Measurements from ENCODE around the gene LEFTY1. TPM values are rescaled to one million over a fixed set of nuclear protein-coding genes. Genes with fewer than 3 reads are reported as not detected.

Gene LEFTY1
- total RNA-seq, 1 donor from 2014 or later: not detected

- no peak for DNase-seq (ENCODE audit: low read depth, low spot score)
Observed at GRCh38 chr1:225915538-225915991, 26.6 kb upstream of the LEFTY1 start.

- no peak for DNase-seq (ENCODE audit: low read depth, low spot score)
Observed at GRCh38 chr1:225914947-225915346, 26.0 kb upstream of the LEFTY1 start.

DNA sequence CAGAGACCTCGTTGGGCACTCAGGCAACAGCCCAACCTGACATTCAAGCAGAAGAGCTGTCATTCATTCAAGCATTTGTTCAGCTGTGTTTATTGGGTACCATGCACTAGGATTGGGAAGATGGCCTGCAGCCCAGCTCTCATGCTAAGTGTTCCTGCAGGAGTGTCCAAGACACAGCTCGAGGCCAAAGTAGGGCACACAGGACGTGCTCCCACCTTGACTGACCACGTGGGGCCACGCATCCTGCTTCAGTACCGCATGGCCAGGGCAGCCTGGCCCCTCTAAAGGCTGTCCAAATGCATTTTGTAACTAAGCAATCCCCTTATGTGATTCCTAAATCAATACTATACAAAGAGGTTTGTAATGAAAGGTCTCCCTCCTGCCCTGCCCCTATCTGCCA is 25.4 kb upstream of the LEFTY1 start:
- DNase-seq (ENCODE audit: low read depth, low spot score): no peak

- DNase-seq (ENCODE audit: low read depth, low spot score): no peak
Observed at GRCh38 chr1:225911191-225912130, 22.5 kb upstream of the LEFTY1 start.

DNA sequence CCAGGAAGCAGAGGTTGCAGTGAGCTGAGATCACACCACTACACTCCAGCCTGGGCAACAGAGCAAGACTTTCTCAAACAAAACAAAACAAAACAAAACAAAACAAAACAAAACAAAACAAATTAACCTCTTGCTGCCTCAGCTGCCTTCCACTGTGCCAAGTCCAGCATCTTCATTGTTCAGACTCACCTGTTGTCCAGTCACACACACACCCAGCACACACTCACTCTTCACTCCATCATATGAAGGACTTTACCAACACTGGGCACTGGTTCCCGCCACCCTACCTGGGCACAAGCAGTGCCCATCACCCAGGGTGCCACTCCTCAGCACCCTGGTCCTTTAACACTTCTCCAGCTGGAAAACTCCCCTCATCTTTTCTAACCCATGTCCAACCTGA is 20.5 kb upstream of the LEFTY1 start:
- no peak for DNase-seq (ENCODE audit: low read depth, low spot score)

- DNase-seq (ENCODE audit: low read depth, low spot score): no peak
Observed at GRCh38 chr1:225908773-225909172, 19.8 kb upstream of the LEFTY1 start.

DNA sequence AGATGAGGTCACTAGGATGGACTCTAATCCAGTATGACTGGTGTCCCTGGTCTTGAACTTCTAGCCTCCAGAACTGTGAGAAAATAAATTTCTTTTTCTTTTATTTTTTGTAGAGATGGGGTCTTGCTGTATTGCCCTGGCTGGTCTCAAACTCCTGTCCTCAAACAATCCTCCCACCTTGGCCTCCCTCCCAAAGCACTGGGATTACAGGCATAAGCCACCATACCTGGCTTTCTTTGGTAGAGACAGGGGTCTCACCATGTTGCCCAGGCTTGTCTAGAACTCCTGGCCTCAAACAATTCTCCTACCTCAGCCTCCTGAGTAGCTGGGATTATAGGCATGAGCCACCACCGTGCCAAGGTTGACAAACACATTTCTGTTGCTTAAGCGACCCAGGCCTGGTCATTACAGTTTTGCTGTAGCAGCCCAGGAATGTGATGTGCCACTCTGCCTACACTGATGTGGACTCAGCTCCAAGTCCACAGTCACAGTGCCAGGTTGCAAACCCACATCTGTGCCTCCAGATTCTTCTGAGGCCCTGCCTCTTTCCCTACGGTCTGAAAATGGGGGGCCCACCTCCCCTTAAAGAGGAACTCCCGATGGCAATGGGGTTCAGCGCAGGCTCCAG is 19.2 kb upstream of the LEFTY1 start:
- no peak for DNase-seq (ENCODE audit: low read depth, low spot score)

- DNase-seq (ENCODE audit: low read depth, low spot score): no peak
Observed at GRCh38 chr1:225907341-225907740, 18.4 kb upstream of the LEFTY1 start.

DNA sequence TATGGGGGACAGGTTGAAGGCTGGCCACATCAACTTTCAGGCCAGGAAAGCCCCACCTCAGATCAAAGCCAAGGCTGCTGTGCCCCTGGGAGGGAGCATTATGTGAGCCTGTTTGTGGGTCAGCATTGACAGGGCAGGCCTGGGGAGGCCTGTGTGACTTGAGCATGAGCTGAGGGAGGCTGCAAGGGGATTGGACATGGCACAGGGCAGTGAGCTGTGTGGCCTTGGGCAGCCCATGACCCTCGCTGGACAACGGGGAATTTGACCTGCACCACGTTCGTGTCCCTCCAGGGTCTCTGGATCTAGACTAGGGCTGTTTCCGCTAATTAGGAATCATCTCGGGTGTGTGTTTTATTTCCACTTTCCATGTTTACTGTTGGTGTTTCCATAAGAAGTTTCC is 17.5 kb upstream of the LEFTY1 start:
- no peak for DNase-seq (ENCODE audit: low read depth, low spot score)

DNA sequence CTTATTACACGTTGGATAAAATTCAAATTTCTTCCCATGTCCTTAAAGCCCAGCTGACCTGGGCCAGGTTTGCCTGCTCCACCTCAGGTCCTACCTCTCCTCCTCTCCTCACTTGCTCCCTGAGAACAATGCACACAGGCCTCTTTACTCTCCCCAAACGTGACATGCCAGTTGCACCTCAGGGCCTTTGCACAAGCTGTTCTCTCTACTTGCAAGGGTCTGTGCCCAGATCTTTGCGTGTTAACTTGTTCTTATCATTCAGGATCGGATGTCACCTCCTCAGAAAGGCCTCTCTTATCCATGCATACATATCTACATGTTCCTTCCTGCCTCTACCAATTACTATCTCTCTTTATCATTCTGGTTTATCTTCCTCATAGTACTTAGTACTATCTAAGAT is 14.7 kb upstream of the LEFTY1 start:
- DNase-seq (ENCODE audit: low read depth, low spot score): no peak

DNA sequence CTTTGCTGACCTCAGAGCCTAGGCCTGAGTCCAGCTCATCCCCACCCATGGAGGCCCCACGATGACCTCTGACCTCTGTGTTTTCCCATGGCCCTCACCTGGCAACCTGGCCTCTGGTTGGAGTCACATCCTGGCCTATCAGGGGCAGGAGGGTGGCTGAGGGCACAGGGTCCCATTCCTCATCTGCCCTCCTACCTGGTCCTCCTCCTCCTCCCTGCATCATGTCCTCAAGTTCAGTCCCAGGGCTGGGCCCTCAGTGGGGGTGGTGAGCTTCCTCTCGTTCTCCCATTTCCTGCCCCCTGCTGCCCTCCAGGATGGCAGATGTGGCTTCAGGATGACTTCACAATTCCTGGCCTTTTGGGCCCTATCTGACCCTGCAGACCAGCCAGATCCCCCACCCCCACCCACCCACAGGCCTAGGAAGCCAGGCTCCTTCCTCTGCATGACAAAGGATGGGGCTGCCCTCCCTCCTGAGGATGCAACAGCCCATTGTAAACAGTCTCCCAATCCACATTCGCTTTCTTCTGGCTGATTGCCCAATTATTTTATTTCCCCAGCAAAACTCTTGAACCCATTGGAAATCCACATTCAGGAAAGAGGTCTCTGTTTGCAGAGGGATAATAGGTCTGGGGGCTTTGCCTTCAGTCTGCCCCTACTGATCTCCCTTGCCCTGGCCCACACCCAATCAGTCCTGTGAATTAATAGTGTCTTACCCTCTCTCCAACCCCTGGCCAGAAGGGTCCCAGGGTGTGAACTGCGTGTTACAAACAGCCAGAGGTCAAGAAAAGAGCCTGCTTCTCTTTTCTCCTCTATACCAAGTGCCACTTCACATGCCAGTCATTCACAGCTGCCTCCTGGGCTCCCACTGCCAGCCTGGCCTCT is 10.3 kb upstream of the LEFTY1 start:
- DNase-seq (ENCODE audit: low read depth, low spot score): no peak

GRCh38 chr1:225897595-225898514 is 8.9 kb upstream of the LEFTY1 start:
- DNase-seq (ENCODE audit: low read depth, low spot score): no peak

DNA sequence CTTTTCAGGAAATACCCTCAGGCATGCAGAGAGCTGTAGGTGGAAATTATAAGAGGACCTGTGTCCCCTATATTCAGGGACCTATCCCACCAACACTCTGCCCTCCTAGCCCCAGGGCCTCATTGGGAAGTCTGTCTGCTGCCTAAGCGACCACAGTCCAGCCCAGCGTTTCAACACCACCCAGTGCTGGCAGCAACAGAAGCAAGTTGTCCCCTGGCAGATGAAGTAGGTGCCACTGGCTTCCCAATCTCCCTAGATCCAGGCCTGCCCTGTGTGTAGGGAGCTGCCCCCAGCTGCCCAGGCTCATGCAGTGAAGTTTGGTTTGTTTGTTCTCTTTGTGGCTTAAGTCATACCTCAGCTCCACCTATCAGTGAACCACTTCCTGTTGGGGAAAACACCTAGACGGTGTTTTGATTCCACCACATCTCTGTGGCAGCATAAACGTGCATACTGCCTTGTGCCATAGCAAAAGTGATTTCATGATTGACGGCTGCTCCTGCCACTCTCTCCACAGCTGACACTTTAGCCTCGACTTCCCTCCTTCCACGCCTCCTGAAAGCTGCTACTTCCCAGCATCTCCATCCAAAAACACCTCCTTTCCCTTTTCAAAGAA is 8.1 kb upstream of the LEFTY1 start:
- no peak for DNase-seq (ENCODE audit: low read depth, low spot score)

GRCh38 chr1:225896494-225896893 is 7.5 kb upstream of the LEFTY1 start:
- DNase-seq (ENCODE audit: low read depth, low spot score): no peak

DNA sequence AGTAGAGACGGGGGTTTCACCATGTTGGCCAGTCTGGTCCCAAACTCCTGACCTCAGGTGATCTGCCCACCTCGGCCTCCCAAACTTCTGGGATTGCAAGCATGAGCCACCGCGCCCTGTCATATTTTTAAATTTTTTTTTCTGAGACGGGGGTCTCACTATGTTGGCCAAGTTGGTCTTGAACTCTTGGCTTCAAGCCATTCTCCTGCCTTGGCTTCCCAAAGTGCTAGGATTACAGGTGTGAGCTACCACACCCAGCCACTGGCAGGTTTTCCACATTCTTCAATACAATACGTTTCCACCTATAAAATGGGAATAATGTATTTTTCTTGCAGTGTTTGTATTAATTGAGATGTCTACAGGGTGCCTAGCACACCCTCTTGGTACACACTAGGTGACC is 3.4 kb upstream of the LEFTY1 start:
- no peak for DNase-seq (ENCODE audit: low read depth, low spot score)

- no peak for DNase-seq (ENCODE audit: low read depth, low spot score)
Observed at GRCh38 chr1:225891229-225891972, 2.5 kb upstream of the LEFTY1 start.

DNA sequence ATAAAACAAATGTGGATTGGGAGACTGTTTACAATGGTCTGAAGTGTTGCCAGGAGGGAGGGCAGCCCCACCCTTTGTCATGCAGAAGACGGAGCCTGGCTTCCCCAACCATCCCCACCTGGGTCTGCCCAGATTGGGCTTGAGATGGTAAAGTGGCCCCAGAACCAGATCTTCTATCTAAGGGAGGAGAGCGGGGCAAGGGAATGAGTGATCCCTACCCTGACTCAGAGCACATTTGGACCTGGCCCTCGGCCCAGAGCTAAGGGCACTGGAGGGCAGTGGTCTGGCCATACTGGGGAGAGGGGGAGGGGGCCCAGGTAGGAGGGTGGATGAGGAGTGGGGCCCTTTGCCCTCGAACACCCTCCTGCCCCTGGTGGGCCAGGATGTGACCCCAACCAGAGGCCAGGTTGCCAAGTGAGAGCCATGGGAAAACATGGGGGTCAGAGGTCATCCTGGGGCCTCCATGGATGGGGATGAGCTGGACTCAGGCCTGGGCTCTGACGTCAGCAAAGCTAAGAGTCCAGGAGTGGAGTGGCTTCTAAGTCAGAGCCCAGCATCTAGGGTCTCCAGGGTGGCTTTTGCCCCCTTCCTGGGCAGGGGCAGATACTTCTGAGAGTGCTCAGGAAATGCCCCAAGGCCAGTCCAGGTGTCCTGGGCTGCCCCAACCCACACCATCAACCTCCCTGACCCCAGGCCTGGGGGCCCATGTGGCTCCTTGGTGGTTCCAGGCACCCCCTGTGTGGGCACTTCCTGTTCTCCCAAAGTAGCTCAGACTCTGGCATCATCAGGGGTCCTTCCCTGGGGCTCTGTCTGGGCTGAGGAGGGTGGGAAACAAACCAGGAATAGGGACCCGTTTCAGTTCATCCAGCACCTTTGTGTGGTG is 1.6 kb upstream of the LEFTY1 start:
- DNase-seq (ENCODE audit: low read depth, low spot score): no peak

- no peak for DNase-seq (ENCODE audit: low read depth, low spot score)
Observed at GRCh38 chr1:225889743-225890142, 797 bp upstream of the LEFTY1 start.

All from pulmonary artery endothelial cell (primary cell).